ENCODE results near the gene DHX16. TPM values are rescaled to one million over a fixed set of nuclear protein-coding genes. Genes with fewer than 3 reads are reported as not detected.

DHX16 gene
- total RNA-seq, 4 donors from 2014 or later: 25.0 to 37.0 (median 32.9) TPM

DNA sequence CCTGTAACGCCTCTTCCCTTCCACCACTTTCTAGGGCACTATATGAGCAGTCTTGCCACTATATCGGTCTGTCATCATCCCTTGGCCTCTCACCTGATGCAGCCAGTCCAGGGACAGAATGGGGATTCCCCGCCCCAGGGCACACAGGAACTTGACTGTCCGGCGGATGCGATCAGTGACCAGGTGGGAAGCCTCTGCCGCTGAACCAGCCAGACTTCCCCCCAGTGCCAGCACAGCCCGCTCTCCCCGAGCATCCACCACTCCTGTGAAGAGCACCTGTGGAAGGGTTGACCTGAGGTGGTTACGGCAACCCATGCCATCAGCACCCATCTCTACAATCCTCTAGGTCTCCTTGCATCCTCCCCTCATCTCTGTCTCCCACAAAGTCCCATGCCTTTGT, 30.2 kb upstream of the DHX16 start:
- WGBS, 2 donors: 94 to 95% methylated on average over 10 of the region's 10 CpGs
- DNase-seq (ENCODE audit: low spot score in 2 of 2): no peak
- TF ChIP-seq, protein P1, sequence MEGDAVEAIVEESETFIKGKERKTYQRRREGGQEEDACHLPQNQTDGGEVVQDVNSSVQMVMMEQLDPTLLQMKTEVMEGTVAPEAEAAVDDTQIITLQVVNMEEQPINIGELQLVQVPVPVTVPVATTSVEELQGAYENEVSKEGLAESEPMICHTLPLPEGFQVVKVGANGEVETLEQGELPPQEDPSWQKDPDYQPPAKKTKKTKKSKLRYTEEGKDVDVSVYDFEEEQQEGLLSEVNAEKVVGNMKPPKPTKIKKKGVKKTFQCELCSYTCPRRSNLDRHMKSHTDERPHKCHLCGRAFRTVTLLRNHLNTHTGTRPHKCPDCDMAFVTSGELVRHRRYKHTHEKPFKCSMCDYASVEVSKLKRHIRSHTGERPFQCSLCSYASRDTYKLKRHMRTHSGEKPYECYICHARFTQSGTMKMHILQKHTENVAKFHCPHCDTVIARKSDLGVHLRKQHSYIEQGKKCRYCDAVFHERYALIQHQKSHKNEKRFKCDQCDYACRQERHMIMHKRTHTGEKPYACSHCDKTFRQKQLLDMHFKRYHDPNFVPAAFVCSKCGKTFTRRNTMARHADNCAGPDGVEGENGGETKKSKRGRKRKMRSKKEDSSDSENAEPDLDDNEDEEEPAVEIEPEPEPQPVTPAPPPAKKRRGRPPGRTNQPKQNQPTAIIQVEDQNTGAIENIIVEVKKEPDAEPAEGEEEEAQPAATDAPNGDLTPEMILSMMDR (IDR thresholded peaks at IDR 0.05): no peak
- TF ChIP-seq POLR2A (IDR thresholded peaks at IDR 0.05): no peak
- H3K4me3 ChIP-seq (ENCODE audit: low read depth, poor library complexity, severe bottlenecking): no peak overlapping the region
- intact Hi-C loops (cut with DNase I; ENCODE audit: low total_unique reads): no loop called here

GRCh38 chr6:30700340-30700739, 27.5 kb upstream of the DHX16 start:
- intact Hi-C loops (cut with DNase I; ENCODE audit: low total_unique reads): no loop called here
- DNase-seq (ENCODE audit: low spot score in 2 of 2): no peak
- TF ChIP-seq POLR2A (IDR thresholded peaks at IDR 0.05): no peak
- TF ChIP-seq, protein P1 (IDR thresholded peaks at IDR 0.05): no peak
- H3K4me3 ChIP-seq (ENCODE audit: low read depth, poor library complexity, severe bottlenecking): no peak overlapping the region
- WGBS, 2 donors: 44 to 49% methylated on average over 4 of the region's 4 CpGs

- intact Hi-C loops (cut with DNase I; ENCODE audit: low total_unique reads): no loop called here
Measured at GRCh38 chr6:30696432-30696831, 23.6 kb upstream of the DHX16 start.

DNA sequence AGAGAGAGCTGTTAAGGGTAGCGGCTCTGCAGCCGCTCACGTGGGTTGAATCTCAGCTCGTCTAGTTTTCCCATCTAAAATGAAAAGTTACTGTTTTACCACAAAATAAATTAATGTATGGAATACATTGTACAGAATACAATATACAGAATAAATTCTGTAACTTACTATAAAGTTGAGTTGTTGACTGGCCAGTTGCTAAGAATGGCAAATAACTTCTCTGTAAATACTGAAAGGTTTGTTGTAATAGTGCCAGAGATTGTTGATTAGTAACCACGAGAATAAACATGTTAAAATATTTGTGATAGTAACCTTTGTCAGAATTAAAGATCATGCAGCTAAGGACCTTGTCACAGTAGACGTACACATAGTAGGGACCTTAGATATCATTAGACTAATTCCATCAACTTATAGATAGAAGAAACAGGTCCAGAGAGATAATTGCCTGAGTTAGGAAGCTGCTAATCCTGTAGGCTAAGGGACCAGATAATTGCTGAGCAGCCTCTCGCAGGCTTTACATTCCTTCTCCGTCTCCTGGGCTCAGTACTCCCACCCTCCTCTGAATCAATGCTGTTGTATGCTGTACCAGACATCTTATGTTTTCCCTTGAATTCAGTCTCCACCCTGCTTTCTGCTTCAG, 18.5 kb upstream of the DHX16 start:
- TF ChIP-seq POLR2A (IDR thresholded peaks at IDR 0.05): no peak
- TF ChIP-seq, protein P1 (IDR thresholded peaks at IDR 0.05): no peak
- 14 to 15% methylated on average over 8 of the region's 8 CpGs for WGBS, 2 donors
- H3K4me3 ChIP-seq (ENCODE audit: low read depth, poor library complexity, severe bottlenecking): peak overlapping the region; percentile 54
- intact Hi-C loops (cut with DNase I; ENCODE audit: low total_unique reads): no loop called here
- no peak for DNase-seq (ENCODE audit: low spot score in 2 of 2)

More at GRCh38 chr6:30696432-30696831, 23.6 kb upstream of the DHX16 start:
- no peak for TF ChIP-seq POLR2A (IDR thresholded peaks at IDR 0.05)
- TF ChIP-seq, protein P1 (IDR thresholded peaks at IDR 0.05): no peak
- DNase-seq (ENCODE audit: low spot score in 2 of 2): no peak
- H3K4me3 ChIP-seq (ENCODE audit: low read depth, poor library complexity, severe bottlenecking): no peak overlapping the region
- WGBS, 2 donors: 96% methylated on average over 5 of the region's 5 CpGs

- H3K4me3 ChIP-seq (ENCODE audit: low read depth, poor library complexity, severe bottlenecking): peak within 1 kb of the TSS; percentile 54
- TF ChIP-seq POLR2A (IDR thresholded peaks at IDR 0.05): no peak
- TF ChIP-seq, protein P1 (IDR thresholded peaks at IDR 0.05): no peak
- intact Hi-C loops (cut with DNase I; ENCODE audit: low total_unique reads): no loop called here
- DNase-seq (ENCODE audit: low spot score in 2 of 2): peak; percentile 87 to 96
- 0 to 1% methylated on average over 34 to 40 of the region's 40 CpGs for WGBS, 2 donors
Measured at GRCh38 chr6:30690403-30691207, 17.8 kb upstream of the DHX16 start, which contains the start of gene NRM. NRM (minus strand) TSS chr6:30690984; CDS start chr6:30690974, 10 bp downstream.

Data from lower leg skin (tissue), 4 donors.